Endothelial cell of umbilical vein (primary cell): ENCODE data around the gene EIF4E3. TPM values are rescaled to one million over a fixed set of nuclear protein-coding genes. Genes with fewer than 3 reads are reported as not detected.

ENCODE experiments used
- BruUV-seq: library from RNA; stranded (reverse); fragments of 400-500 nt; replicated peaks from 2 replicates; lab custom pipeline; 2021; lab: Mats Ljungman, UMichigan
- CTCF ChIA-PET: fragments of 300-600, 350-600 bp; sonication (Branson Sonifier 250); formaldehyde crosslinking; loops from one replicate; lab custom pipeline; 2021; ENCODE audit warnings: antibody characterized with exemption, inconsistent platforms; lab: Charles Lee
- POLR2A ChIA-PET: fragments of 300-600, 350-600 bp; sonication (Branson Sonifier 250); formaldehyde crosslinking; loops from one replicate; lab custom pipeline; 2021; ENCODE audit warnings: antibody characterized with exemption, inconsistent platforms; lab: Charles Lee
- DNase-seq: peaks from one replicate; pipeline ENCODE4 v3.0.0-alpha.2; 2011; ENCODE audit warnings: low read depth, low spot score
- FAIRE-seq: peaks from 2 replicates; lab custom pipeline; 2011; peaks lifted over from hg19 to GRCh38; lab: Jason Lieb, UNC
- H2AFZ ChIP-seq: 2 replicates; pipeline ENCODE4 v1.6.0; 2012; ENCODE audit warnings: low read depth, low read length, control low read depth, inconsistent platforms
- H3K27ac ChIP-seq: 2 replicates; pipeline ENCODE4 v1.5.1; 2011; ENCODE audit warnings: low read depth, mild to moderate bottlenecking, control low read depth, low read length, moderate library complexity; ENCODE audit not compliant: insufficient read depth
- H3K27me3 ChIP-seq, 2 experiments: 2 replicates each; pipeline versions ENCODE4 v1.6.0 to v1.6.1; 2011; ENCODE audit warnings: low read length in 2 of 2, mixed read lengths in 1 of 2; ENCODE audit not compliant: control insufficient read depth in 2 of 2, insufficient read depth in 2 of 2
- H3K36me3 ChIP-seq, 2 experiments: 2 replicates in 1 of 2; 3 replicates in 1 of 2; pipeline ENCODE4 v1.5.1; 2011; ENCODE audit warnings: low read length in 2 of 2, mild to moderate bottlenecking in 1 of 2, moderate library complexity in 1 of 2; ENCODE audit not compliant: control insufficient read depth in 2 of 2, insufficient read depth in 2 of 2; ENCODE audit errors: extremely low read depth in 1 of 2
- H3K4me1 ChIP-seq: 3 replicates; pipeline ENCODE4 v1.5.1; 2011; ENCODE audit warnings: mild to moderate bottlenecking, low read length; ENCODE audit not compliant: control insufficient read depth, insufficient read depth; ENCODE audit errors: extremely low read depth
- H3K4me2 ChIP-seq: 2 replicates; pipeline ENCODE4 v1.6.1; 2011; ENCODE audit warnings: low read length, control low read depth, mixed read lengths; ENCODE audit not compliant: insufficient read depth
- H3K4me3 ChIP-seq, 3 experiments: fragments of 200-600 bp in 1 of 3; sonication (generic), shearing (Covaris generic) in 1 of 3; replicated peaks in 1 of 3; 2 replicates each; pipeline ENCODE4 v1.5.1; 2011 to 2016; ENCODE audit warnings: control low read depth in 3 of 3, low read length in 3 of 3, mild to moderate bottlenecking in 2 of 3, inconsistent platforms in 1 of 3, low read depth in 1 of 3, moderate library complexity in 1 of 3; ENCODE audit not compliant: insufficient read depth in 1 of 3
- H3K79me2 ChIP-seq: 2 replicates; pipeline ENCODE4 v1.6.0; 2012; ENCODE audit warnings: low read length, inconsistent platforms; ENCODE audit not compliant: control insufficient read depth, insufficient read depth
- H3K9ac ChIP-seq: replicated peaks from 2 replicates; pipeline ENCODE3; 2011; ENCODE audit warnings: low read length, control low read depth; ENCODE audit not compliant: insufficient read depth; ENCODE audit errors: extremely low read depth
- H3K9me1 ChIP-seq: replicated peaks from 3 replicates; pipeline ENCODE4 v1.6.0; 2011; ENCODE audit warnings: mild to moderate bottlenecking, low read length; ENCODE audit not compliant: control insufficient read depth, insufficient read depth; ENCODE audit errors: extremely low read depth
- H3K9me3 ChIP-seq: replicated peaks from 2 replicates; pipeline ENCODE4 v1.5.1; 2012; ENCODE audit warnings: low read length, inconsistent platforms; ENCODE audit not compliant: control insufficient read depth, insufficient read depth
- H4K20me1 ChIP-seq: replicated peaks from 2 replicates; pipeline ENCODE3; 2011; ENCODE audit warnings: mild to moderate bottlenecking, low read length; ENCODE audit not compliant: control insufficient read depth, insufficient read depth; ENCODE audit errors: extremely low read depth
- EZH2 ChIP-seq: IDR thresholded peaks from 2 replicates; pipeline ENCODE4 v1.6.1; 2012; ENCODE audit warnings: borderline replicate concordance, low read depth, mild to moderate bottlenecking, moderate library complexity, low read length, inconsistent platforms; ENCODE audit not compliant: severe bottlenecking
- FOS ChIP-seq: IDR thresholded peaks from 2 replicates; pipeline ENCODE4 v1.6.1; 2011; ENCODE audit warnings: mild to moderate bottlenecking, low read length, moderate library complexity, borderline replicate concordance; ENCODE audit not compliant: insufficient read depth
- GATA2 ChIP-seq: IDR thresholded peaks from 2 replicates; pipeline ENCODE4 v1.7.0; 2011; ENCODE audit warnings: low read depth, mild to moderate bottlenecking, moderate library complexity, mixed read lengths, low read length; ENCODE audit not compliant: insufficient read length, insufficient read depth
- JUN ChIP-seq: IDR thresholded peaks from 2 replicates; pipeline ENCODE4 v1.6.1; 2011; ENCODE audit warnings: borderline replicate concordance, low read depth; ENCODE audit not compliant: insufficient read length, insufficient read depth
- MYC ChIP-seq: IDR thresholded peaks from one replicate; pipeline ENCODE4 v1.6.1; 2011; ENCODE audit warnings: mild to moderate bottlenecking, low read depth, low read length
- POLR2A ChIP-seq: IDR thresholded peaks from 2 replicates; pipeline ENCODE4 v1.6.1; 2012; ENCODE audit warnings: low read depth, mild to moderate bottlenecking, control low read depth, low read length
- POLR2AphosphoS5 ChIP-seq: IDR thresholded peaks from 2 replicates; pipeline ENCODE4 v1.6.1; 2012; ENCODE audit warnings: low read depth, mild to moderate bottlenecking, control low read depth, low read length, moderate library complexity; ENCODE audit not compliant: insufficient read depth
- dilution Hi-C: fragments of 300-500 bp; cut with MboI; formaldehyde crosslinking; loops from one replicate; pipeline ENCODE4 v1.15.0; 2019; ENCODE audit warnings: low sequenced_read_pairs; ENCODE audit not compliant: extremely low pct_ligation_motif_present
- intact Hi-C: fragments of 100-400 bp; cut with micrococcal nuclease; formaldehyde crosslinking; loops from one replicate; pipeline ENCODE4 v1.10.0; 2022
- polyA plus RNA-seq, 4 experiments: library from polyadenylated mRNA; depleted of rRNA in 3 of 4; stranded (reverse) in 3 of 4; unstranded in 1 of 4; fragments of >200 nt; gene quantifications; 2 replicates each; pipeline versions ENCODE4 v1.2.1 to v1.2.3, GENCODE V29; 2011 to 2012; ENCODE audit warnings: missing spikeins in 1 of 4
- total RNA-seq: library from RNA; stranded (reverse); gene quantifications from 2 replicates; pipeline ENCODE4 v1.2.3, GENCODE V29; 2021
- TF ChIP-seq, protein P1 (sequence below), 2 donors: IDR thresholded peaks; 1 replicate in 1 of 2; 2 replicates in 1 of 2; pipeline ENCODE4 v1.5.1; 2011; ENCODE audit warnings: low read length in 2 of 2, mild to moderate bottlenecking in 2 of 2, moderate library complexity in 2 of 2, control low read depth in 1 of 2, inconsistent platforms in 1 of 2, low read depth in 1 of 2; ENCODE audit not compliant: insufficient read depth in 1 of 2; ENCODE audit errors: extremely low read depth in 1 of 2
- TF ChIP-seq, protein P2 (sequence below): IDR thresholded peaks from 2 replicates; pipeline ENCODE4 v1.6.1; 2011; ENCODE audit not compliant: insufficient read depth, insufficient read length

EIF4E3 gene
- total and polyA plus RNA-seq, 2 donors (not counting 3 experiments of a cell fraction or from before 2014, with no cell fraction given) = 1.3 to 4.9 TPM

DNA sequence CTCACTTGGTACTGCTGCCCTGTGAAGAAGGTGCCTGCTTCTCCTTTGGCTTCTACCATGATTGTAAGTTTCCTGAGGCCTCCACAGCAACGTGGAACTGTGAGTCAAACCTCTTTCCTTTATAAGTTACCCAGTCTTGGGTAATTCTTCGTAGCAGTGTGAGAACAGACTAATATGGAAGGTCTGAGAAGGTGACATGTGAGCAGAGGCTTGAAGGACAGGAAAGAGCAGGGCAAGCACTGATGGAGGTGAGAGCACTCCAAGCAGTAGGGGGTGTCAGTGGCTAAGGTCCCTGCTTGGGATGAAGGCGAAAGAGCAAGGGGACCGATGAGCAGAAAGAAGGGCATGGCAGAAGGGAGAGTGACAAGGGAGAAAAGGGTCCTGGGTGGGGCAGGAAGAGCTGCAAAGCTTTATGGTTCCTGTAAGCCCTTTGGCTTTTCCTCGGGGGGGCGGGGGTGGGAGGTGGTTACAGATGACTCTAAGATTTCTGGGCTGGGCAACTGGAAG lies 3.5 kb downstream of the EIF4E3 start:
- no peak overlapping the region for H3K9ac ChIP-seq
- H3K9me3 ChIP-seq = no peaks in the 10 kb centered on the region
- H3K79me2 ChIP-seq = no peaks in the 10 kb centered on the region
- H3K4me3 ChIP-seq = no peak overlapping the region
- ChIA-PET CTCF (interaction anchor here (2.0 to 3.7 kb wide), 2 partner anchors 11 kb away, joined by 5 to 27 read pairs; no protein-coding TSS in a partner anchor), POLR2A (no interaction called here)
- no peaks in the 10 kb centered on the region for H4K20me1 ChIP-seq
- peaks cover 5% of the 10 kb centered on the region for H3K4me1 ChIP-seq
- DNase-seq (no peak), FAIRE-seq (no peak)
- TF ChIP-seq EZH2 = no peak
- no peak for TF ChIP-seq POLR2AphosphoS5
- TF ChIP-seq, protein P1, sequence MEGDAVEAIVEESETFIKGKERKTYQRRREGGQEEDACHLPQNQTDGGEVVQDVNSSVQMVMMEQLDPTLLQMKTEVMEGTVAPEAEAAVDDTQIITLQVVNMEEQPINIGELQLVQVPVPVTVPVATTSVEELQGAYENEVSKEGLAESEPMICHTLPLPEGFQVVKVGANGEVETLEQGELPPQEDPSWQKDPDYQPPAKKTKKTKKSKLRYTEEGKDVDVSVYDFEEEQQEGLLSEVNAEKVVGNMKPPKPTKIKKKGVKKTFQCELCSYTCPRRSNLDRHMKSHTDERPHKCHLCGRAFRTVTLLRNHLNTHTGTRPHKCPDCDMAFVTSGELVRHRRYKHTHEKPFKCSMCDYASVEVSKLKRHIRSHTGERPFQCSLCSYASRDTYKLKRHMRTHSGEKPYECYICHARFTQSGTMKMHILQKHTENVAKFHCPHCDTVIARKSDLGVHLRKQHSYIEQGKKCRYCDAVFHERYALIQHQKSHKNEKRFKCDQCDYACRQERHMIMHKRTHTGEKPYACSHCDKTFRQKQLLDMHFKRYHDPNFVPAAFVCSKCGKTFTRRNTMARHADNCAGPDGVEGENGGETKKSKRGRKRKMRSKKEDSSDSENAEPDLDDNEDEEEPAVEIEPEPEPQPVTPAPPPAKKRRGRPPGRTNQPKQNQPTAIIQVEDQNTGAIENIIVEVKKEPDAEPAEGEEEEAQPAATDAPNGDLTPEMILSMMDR (IDR thresholded peaks at IDR 0.05; ENCODE audit: extremely low read depth in 1 of 2, insufficient read depth in 1 of 2, low read depth in 1 of 2, low read length in 2 of 2) = no peak
- TF ChIP-seq FOS = no peak
- no peak for TF ChIP-seq JUN
- no peak for TF ChIP-seq GATA2
- no peak for TF ChIP-seq MYC
- TF ChIP-seq POLR2A = no peak
- TF ChIP-seq, protein P2, sequence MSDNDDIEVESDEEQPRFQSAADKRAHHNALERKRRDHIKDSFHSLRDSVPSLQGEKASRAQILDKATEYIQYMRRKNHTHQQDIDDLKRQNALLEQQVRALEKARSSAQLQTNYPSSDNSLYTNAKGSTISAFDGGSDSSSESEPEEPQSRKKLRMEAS = no peak
- no peaks in the 10 kb centered on the region for H3K9me1 ChIP-seq
- no TSS peak for BruUV-seq
- no peak overlapping the region for H3K27ac ChIP-seq
- H3K4me2 ChIP-seq = no peak overlapping the region
- no peak overlapping the region for H2AFZ ChIP-seq
- peaks cover 17 to 18% of the 10 kb centered on the region in 2 experiments for H3K27me3 ChIP-seq
- no peaks in the 10 kb centered on the region for H3K36me3 ChIP-seq
- intact Hi-C loops = loop anchor here (10.0 kb wide), 1 partner anchor 723 kb away; the partner anchor contains the start of gene RYBP
- dilution Hi-C loops = no loop called here
